Colonic mucosa (tissue), 4 donors: ENCODE data around the gene GNAQ. TPM values are rescaled to one million over a fixed set of nuclear protein-coding genes. Genes with fewer than 3 reads are reported as not detected.

ENCODE experiments used
- DNase-seq: peaks from one replicate; pipeline ENCODE4 v3.0.0-alpha.2; 2020
- H3K27ac ChIP-seq: fragments of 200-600 bp; one replicate; pipeline ENCODE4 v1.8.0; 2021
- H3K27me3 ChIP-seq: fragments of 200-600 bp; one replicate; pipeline ENCODE4 v1.8.0; 2021
- H3K36me3 ChIP-seq: fragments of 200-600 bp; one replicate; pipeline ENCODE4 v1.8.0; 2021
- H3K4me1 ChIP-seq: fragments of 200-600 bp; one replicate; pipeline ENCODE4 v1.8.0; 2021; ENCODE audit warnings: mild to moderate bottlenecking
- H3K4me3 ChIP-seq: fragments of 200-600 bp; one replicate; pipeline ENCODE4 v1.8.0; 2021
- H3K9ac ChIP-seq, 2 donors: one replicate each; pipeline ENCODE4 v1.7.0; 2013; ENCODE audit warnings: control low read depth in 2 of 2, low read depth in 2 of 2, low read length in 2 of 2
- H3K9me3 ChIP-seq: fragments of 200-600 bp; one replicate; pipeline ENCODE4 v1.8.0; 2021
- intact Hi-C: fragments of 100-400 bp; cut with DNase I; formaldehyde crosslinking; loops from one replicate; pipeline ENCODE4 v1.14.1; 2022
- total RNA-seq, 2 donors: library from RNA; stranded (reverse); fragmentation: NEBNext Ultra II Directional in 1 of 2; extraction: Animal tissue kit (Norgen Biotek cat#: 25700) in 1 of 2; gene quantifications; one replicate each; pipeline ENCODE4 v1.2.1, GENCODE V29; 2021
- TF ChIP-seq, protein P1 (sequence below): fragments of 200-600 bp; IDR thresholded peaks from one replicate; pipeline ENCODE4 v1.8.0; 2022; ENCODE audit warnings: antibody characterized with exemption, mild to moderate bottlenecking
- donor health status: healthy.
- donor health status: DM: no; HTN: no; CAD: no.
- donor health status: DM: no; HTN: no; CAD: no.

GNAQ gene
- total RNA-seq, 2 donors from 2014 or later: 75.6 to 105 TPM

DNA sequence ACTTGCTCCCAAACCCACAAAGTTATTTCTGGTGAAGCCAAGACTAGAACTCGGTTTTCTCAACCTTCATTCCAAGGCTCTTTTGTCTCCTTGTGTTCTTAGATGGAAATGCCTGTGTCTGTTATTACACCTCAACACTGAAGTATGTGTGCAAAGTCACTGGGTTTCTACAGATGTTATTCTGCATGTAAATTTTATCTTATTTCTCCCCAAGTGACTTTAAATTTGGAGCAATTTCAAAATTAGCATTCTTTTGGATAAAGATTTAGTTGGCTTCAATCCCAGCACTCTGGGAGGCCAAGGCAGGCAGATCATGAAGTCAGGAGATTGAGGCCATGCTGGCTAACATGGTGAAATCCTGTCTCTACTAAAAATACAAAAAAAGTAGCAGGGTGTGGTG lies 279.1 kb downstream of the GNAQ start:
- Histone ChIP-seq H3K27ac (no peak overlapping the region), H3K27me3 (no peaks in the 10 kb centered on the region), H3K4me1 (no peaks in the 10 kb centered on the region), H3K9ac (no peak overlapping the region), H3K9me3 (no peaks in the 10 kb centered on the region), H3K36me3 (no peaks in the 10 kb centered on the region), H3K4me3 (no peak overlapping the region)
- DNase-seq: no peak
- TF ChIP-seq, protein P1, sequence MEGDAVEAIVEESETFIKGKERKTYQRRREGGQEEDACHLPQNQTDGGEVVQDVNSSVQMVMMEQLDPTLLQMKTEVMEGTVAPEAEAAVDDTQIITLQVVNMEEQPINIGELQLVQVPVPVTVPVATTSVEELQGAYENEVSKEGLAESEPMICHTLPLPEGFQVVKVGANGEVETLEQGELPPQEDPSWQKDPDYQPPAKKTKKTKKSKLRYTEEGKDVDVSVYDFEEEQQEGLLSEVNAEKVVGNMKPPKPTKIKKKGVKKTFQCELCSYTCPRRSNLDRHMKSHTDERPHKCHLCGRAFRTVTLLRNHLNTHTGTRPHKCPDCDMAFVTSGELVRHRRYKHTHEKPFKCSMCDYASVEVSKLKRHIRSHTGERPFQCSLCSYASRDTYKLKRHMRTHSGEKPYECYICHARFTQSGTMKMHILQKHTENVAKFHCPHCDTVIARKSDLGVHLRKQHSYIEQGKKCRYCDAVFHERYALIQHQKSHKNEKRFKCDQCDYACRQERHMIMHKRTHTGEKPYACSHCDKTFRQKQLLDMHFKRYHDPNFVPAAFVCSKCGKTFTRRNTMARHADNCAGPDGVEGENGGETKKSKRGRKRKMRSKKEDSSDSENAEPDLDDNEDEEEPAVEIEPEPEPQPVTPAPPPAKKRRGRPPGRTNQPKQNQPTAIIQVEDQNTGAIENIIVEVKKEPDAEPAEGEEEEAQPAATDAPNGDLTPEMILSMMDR: no peak
- intact Hi-C loops: loop anchor here (5.0 to 10.0 kb wide), 3 partner anchors 90 to 298 kb away; partner anchors contain the start of gene GNAQ

DNA sequence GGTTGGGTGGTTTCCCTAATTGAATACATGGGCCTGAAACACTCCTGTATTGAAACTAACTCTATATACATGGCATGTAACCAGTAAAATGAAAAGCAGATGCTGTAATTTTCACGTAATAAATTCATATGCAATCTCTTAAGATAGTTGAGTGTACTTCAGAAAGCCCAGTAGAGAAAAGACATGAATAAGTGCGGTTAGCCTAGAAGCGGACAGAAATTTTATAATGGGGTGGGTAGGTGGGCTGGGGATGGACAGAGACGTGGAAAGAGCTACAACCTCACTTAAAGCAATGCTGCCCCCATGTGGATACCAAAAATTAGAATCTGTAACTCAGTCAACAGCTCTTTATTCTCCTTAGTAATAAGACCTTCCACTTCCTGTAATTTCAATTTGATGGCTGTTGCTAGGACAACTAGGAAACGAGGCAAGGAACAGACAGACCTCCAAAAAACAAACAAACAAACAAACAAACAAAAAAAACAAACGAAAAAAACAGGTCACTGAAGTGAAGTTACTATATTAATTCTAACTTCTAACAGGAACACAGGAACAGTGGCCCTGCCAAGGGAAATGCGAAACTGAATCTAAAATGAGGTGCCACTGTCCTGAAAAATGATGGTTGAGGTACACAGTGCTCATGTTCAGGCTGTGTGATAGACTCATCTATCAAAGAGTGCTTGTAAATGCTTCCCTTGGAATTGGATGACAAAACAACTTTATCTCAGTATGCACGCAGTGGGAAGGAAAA lies 280.1 kb downstream of the GNAQ start:
- no peaks in the 10 kb centered on the region for H3K9me3 ChIP-seq
- no peak overlapping the region for H3K27ac ChIP-seq
- H3K36me3 ChIP-seq: no peaks in the 10 kb centered on the region
- H3K27me3 ChIP-seq: no peaks in the 10 kb centered on the region
- H3K9ac ChIP-seq: no peak overlapping the region
- intact Hi-C loops: loop anchor here (5.0 to 10.0 kb wide), 3 partner anchors 89 to 297 kb away; partner anchors contain the start of gene GNAQ
- TF ChIP-seq, protein P1: peak; percentile 41
- H3K4me3 ChIP-seq: no peak overlapping the region
- DNase-seq: peak; percentile 57
- no peaks in the 10 kb centered on the region for H3K4me1 ChIP-seq

DNA sequence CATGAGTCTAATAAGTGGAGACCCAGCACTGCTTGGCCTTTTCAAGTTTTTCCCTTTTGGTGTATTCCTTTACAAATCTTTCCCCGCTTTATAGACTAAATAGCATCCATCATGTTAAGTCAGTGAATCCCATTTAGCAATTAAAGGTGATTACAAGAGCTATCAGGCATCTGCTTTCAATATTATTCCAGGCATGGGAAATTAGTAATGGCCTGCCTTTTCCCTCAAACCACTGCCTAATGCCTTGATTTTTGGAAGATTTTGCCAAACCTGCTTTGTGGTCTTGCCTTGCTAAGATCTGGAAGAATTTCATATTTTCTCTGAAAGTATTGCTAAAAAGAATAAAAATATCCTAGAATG lies 280.6 kb downstream of the GNAQ start:
- intact Hi-C loops: loop anchor here (5.0 to 10.0 kb wide), 3 partner anchors 89 to 296 kb away; partner anchors contain the start of gene GNAQ
- DNase-seq: no peak
- TF ChIP-seq, protein P1: no peak
- no peaks in the 10 kb centered on the region for H3K27me3 ChIP-seq
- no peak overlapping the region for H3K9ac ChIP-seq
- no peaks in the 10 kb centered on the region for H3K9me3 ChIP-seq
- no peaks in the 10 kb centered on the region for H3K4me1 ChIP-seq
- H3K27ac ChIP-seq: no peak overlapping the region
- no peaks in the 10 kb centered on the region for H3K36me3 ChIP-seq
- no peak overlapping the region for H3K4me3 ChIP-seq

DNA sequence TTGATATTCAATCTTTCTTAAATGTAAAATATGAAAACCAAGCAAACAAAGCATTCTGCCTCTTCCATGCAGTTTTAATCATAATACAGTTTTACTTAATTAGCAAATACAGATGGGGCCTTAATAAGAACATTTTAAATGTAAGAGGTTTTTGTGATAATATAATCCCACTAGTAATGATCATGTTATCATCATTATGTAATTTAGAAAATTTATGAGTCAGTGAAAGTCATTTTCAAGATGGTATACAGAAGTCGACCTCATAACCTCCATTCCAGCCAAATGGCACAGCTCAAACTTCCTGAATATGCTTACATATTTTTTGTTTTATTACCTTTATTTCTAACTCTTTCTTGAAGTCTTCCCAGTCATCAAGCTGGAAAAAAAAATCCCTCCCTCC lies 281.3 kb downstream of the GNAQ start:
- H3K27me3 ChIP-seq: no peaks in the 10 kb centered on the region
- H3K9ac ChIP-seq: no peak overlapping the region
- no peak overlapping the region for H3K4me3 ChIP-seq
- H3K27ac ChIP-seq: no peak overlapping the region
- no peaks in the 10 kb centered on the region for H3K9me3 ChIP-seq
- TF ChIP-seq, protein P1: no peak
- no peaks in the 10 kb centered on the region for H3K4me1 ChIP-seq
- no peak for DNase-seq
- no peaks in the 10 kb centered on the region for H3K36me3 ChIP-seq
- intact Hi-C loops: loop anchor here (5.0 to 10.0 kb wide), 3 partner anchors 88 to 295 kb away; partner anchors contain the start of gene GNAQ

DNA sequence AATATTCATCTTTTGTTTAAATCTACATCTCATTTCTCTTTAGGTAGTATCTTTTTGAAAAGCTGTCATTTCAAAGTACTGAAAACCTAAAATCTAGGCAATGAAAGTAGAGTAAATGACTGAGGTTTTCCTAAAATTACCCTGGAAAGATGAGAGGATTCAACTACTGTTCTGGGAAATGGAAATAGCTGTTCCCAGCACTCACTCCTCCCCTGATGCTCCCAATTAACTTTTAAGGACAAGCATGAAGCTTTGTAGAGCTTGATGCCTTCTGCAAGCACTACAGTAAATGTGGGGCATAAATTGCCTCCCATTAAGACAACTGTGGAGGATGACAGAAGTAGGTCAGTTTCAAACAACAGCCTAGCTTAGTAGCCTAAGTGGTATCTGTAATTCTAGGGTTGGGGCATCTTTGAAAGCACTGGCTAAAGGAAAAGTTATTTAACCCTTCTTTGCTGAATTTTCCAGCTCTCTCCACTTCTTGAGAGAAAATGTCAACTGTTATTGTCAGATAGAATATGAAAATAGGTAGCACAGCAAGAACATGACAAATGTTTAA lies 283.3 kb downstream of the GNAQ start:
- Histone ChIP-seq H3K27ac (no peak overlapping the region), H3K4me1 (no peaks in the 10 kb centered on the region), H3K27me3 (no peaks in the 10 kb centered on the region), H3K36me3 (no peaks in the 10 kb centered on the region), H3K9ac (no peak overlapping the region), H3K4me3 (no peak overlapping the region), H3K9me3 (no peaks in the 10 kb centered on the region)
- TF ChIP-seq, protein P1: no peak
- intact Hi-C loops: no loop called here
- DNase-seq: no peak
